ENCODE measurements around the gene NDUFAF8.

Gene NDUFAF8

DNA sequence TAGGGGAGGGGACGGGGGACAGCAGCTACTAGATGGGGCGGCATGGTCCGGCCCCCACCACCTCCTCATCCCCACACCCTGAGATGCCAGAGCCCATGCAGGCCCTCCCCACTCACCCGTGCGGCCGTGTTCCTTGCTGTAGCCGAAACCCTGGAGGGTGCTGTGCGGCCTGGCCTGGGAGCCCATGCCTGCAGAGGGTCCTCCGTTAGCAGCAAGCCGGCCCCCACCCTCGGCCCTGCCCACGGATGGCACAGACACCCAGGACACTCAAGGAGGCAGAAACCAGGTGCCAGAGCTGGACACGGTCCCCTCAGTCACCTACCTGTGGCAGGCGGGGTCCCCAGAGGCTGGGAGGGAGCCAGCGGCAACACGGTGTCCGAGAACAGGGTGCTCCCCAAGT is 5.8 kb upstream of the NDUFAF8 start:
- no peak overlapping the region for H3K4me3 ChIP-seq (replicated peaks; ENCODE audit: low read depth, low read length)
- no peaks in the 10 kb centered on the region for H3K27me3 ChIP-seq (replicated peaks; ENCODE audit: control insufficient read depth, insufficient read depth, low read length)
- DNase-seq (ENCODE audit: extremely low read depth, insufficient read length): no peak
- peaks cover 23% of the 10 kb centered on the region for H3K36me3 ChIP-seq (ENCODE audit: control insufficient read depth, insufficient read depth, low read length)
- TF ChIP-seq, protein P1, sequence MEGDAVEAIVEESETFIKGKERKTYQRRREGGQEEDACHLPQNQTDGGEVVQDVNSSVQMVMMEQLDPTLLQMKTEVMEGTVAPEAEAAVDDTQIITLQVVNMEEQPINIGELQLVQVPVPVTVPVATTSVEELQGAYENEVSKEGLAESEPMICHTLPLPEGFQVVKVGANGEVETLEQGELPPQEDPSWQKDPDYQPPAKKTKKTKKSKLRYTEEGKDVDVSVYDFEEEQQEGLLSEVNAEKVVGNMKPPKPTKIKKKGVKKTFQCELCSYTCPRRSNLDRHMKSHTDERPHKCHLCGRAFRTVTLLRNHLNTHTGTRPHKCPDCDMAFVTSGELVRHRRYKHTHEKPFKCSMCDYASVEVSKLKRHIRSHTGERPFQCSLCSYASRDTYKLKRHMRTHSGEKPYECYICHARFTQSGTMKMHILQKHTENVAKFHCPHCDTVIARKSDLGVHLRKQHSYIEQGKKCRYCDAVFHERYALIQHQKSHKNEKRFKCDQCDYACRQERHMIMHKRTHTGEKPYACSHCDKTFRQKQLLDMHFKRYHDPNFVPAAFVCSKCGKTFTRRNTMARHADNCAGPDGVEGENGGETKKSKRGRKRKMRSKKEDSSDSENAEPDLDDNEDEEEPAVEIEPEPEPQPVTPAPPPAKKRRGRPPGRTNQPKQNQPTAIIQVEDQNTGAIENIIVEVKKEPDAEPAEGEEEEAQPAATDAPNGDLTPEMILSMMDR (IDR thresholded peaks at IDR 0.05; ENCODE audit: insufficient read depth, low read length, poor library complexity, severe bottlenecking): no peak

DNA sequence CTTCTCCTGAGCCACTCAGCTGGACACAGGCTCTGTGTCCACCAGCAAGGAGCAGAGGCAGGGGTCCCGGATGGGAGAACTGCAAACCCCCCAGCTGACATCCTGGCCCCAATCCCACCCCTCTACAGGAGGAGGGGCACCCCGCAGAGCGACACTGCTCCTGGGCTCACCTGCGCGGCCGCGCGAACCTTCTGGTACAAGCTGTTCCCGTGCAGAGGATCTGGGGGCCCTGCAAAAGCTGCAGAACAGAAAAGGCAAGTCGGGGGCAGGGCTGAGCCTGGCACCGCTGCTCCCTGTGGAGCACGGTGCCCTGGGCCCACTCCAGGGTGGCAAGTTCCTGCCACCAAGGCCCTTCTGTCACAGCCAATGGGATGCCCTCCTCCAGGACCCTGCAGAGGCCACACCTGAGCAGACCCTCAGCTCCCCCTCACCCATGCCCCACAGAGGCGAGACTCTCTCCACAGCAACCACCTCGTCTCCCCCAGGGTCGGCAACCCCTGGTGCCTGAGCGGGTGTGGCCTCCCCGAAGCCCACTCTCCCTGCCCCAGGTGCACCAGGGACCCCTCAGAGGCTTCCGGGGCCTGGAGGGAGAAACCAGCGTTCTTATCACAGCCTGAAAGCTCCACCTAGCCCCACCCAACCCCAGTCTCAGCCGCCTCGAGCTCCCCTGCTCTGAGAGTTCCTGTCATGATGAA is 5.2 kb upstream of the NDUFAF8 start:
- Histone ChIP-seq H3K4me3 (replicated peaks; ENCODE audit: low read depth, low read length) (no peak overlapping the region), H3K27me3 (replicated peaks; ENCODE audit: control insufficient read depth, insufficient read depth, low read length) (no peaks in the 10 kb centered on the region), H3K36me3 (ENCODE audit: control insufficient read depth, insufficient read depth, low read length) (peaks cover 21% of the 10 kb centered on the region)
- no peak for DNase-seq (ENCODE audit: extremely low read depth, insufficient read length)
- TF ChIP-seq, protein P1 (IDR thresholded peaks at IDR 0.05; ENCODE audit: insufficient read depth, low read length, poor library complexity, severe bottlenecking): no peak

- DNase-seq (ENCODE audit: extremely low read depth, insufficient read length): no peak
- no peaks in the 10 kb centered on the region for H3K27me3 ChIP-seq (replicated peaks; ENCODE audit: control insufficient read depth, insufficient read depth, low read length)
- peaks cover 21% of the 10 kb centered on the region for H3K36me3 ChIP-seq (ENCODE audit: control insufficient read depth, insufficient read depth, low read length)
- TF ChIP-seq, protein P1 (IDR thresholded peaks at IDR 0.05; ENCODE audit: insufficient read depth, low read length, poor library complexity, severe bottlenecking): no peak
- no peak overlapping the region for H3K4me3 ChIP-seq (replicated peaks; ENCODE audit: low read depth, low read length)
Measured at GRCh38 chr17:81234506-81234855, 4.6 kb upstream of the NDUFAF8 start.

DNA sequence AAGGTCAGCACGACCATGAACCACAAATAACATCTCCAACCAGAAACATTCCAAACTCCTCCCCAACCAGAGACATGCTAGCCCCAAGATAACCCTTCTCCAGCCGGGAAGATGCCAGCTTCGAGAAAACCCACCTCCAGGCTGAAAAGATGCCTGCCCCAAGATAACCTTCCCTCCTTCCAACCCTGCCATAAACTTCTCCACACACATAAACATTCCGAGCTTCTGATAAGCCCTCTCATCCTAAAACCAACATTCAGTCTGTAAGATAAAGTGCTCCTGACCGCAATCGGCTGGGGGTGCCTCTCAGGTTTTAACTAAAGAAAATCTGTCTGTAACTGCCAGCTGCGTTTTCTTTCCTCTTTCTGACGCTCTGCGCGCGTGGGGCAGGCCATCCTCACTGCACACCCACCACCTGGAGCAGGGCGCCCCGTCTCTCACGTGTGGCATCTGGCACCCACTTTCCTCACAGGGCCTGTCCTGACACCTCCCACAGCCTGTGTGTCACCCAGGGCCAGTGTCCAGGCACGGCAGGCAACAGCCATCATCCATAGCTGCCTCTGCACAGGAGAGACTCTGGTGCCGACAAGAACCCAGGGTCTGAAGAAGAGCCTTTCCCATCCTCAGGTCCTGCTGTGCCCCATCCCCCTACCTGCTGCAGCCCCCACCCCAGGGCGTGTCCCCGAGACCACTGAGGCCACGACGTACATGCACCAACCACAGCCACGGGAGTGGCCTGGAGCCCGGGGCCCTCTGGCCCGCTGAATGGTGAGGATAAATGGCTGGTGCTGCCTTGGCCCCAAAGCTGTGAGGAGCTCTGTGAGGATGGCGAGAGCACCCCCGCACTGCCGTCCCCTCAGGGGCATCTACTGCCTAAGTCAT is 3.9 kb upstream of the NDUFAF8 start:
- no peak overlapping the region for H3K4me3 ChIP-seq (replicated peaks; ENCODE audit: low read depth, low read length)
- no peaks in the 10 kb centered on the region for H3K27me3 ChIP-seq (replicated peaks; ENCODE audit: control insufficient read depth, insufficient read depth, low read length)
- DNase-seq (ENCODE audit: extremely low read depth, insufficient read length): peak; percentile 3
- TF ChIP-seq, protein P1 (IDR thresholded peaks at IDR 0.05; ENCODE audit: insufficient read depth, low read length, poor library complexity, severe bottlenecking): no peak
- H3K36me3 ChIP-seq (ENCODE audit: control insufficient read depth, insufficient read depth, low read length): peaks cover 16% of the 10 kb centered on the region

- no peak overlapping the region for H3K4me3 ChIP-seq (replicated peaks; ENCODE audit: low read depth, low read length)
- DNase-seq (ENCODE audit: extremely low read depth, insufficient read length): peak; percentile 11
- TF ChIP-seq, protein P1 (IDR thresholded peaks at IDR 0.05; ENCODE audit: insufficient read depth, low read length, poor library complexity, severe bottlenecking): no peak
- H3K27me3 ChIP-seq (replicated peaks; ENCODE audit: control insufficient read depth, insufficient read depth, low read length): no peaks in the 10 kb centered on the region
- H3K36me3 ChIP-seq (ENCODE audit: control insufficient read depth, insufficient read depth, low read length): peaks cover 14% of the 10 kb centered on the region
Measured at GRCh38 chr17:81235822-81236740, 3.0 kb upstream of the NDUFAF8 start.

Measured in GM06990 (cell line).